H9 (cell line): ENCODE data around the gene ZNF892. TPM values are rescaled to one million over a fixed set of nuclear protein-coding genes. Genes with fewer than 3 reads are reported as not detected.

ENCODE experiments used
- DNase-seq: peaks from one replicate; pipeline ENCODE4 v3.0.0-alpha.2; 2017
- H2AFZ ChIP-seq: one replicate; pipeline ENCODE4 v1.6.1; 2013; ENCODE audit warnings: mild to moderate bottlenecking, low read length, control low read depth, moderate library complexity
- H2AK5ac ChIP-seq: 2 replicates; pipeline ENCODE4 v1.6.1; 2013; ENCODE audit warnings: low read length, control low read depth, mixed read lengths; ENCODE audit not compliant: insufficient read length
- H2BK120ac ChIP-seq: one replicate; pipeline ENCODE4 v1.6.1; 2013; ENCODE audit warnings: low read depth, mild to moderate bottlenecking, low read length, control low read depth, inconsistent platforms; ENCODE audit not compliant: poor library complexity, severe bottlenecking
- H2BK12ac ChIP-seq: 2 replicates; pipeline ENCODE4 v1.6.1; 2013; ENCODE audit warnings: low read length, control low read depth, mixed read lengths, low read depth; ENCODE audit not compliant: insufficient read length
- H2BK15ac ChIP-seq: 2 replicates; pipeline ENCODE4 v1.6.1; 2013; ENCODE audit warnings: low read depth, low read length, control low read depth
- H2BK20ac ChIP-seq: one replicate; pipeline ENCODE4 v1.6.1; 2013; ENCODE audit warnings: low read depth, mild to moderate bottlenecking, low read length, control low read depth, inconsistent platforms; ENCODE audit not compliant: poor library complexity, severe bottlenecking
- H2BK5ac ChIP-seq: 2 replicates; pipeline ENCODE4 v1.6.1; 2013; ENCODE audit warnings: low read length, control low read depth, mixed read lengths; ENCODE audit not compliant: insufficient read length
- H3K14ac ChIP-seq: 2 replicates; pipeline ENCODE4 v1.6.1; 2013; ENCODE audit warnings: low read length, control low read depth; ENCODE audit not compliant: insufficient read depth
- H3K18ac ChIP-seq: 2 replicates; pipeline ENCODE4 v1.6.1; 2013; ENCODE audit warnings: low read depth, mild to moderate bottlenecking, mixed read lengths, low read length, control low read depth; ENCODE audit not compliant: insufficient read length
- H3K23ac ChIP-seq: 2 replicates; pipeline ENCODE4 v1.6.1; 2013; ENCODE audit warnings: low read length, control low read depth, mixed read lengths, low read depth; ENCODE audit not compliant: insufficient read length
- H3K23me2 ChIP-seq: 2 replicates; pipeline ENCODE4 v1.6.1; 2013; ENCODE audit warnings: low read depth, mild to moderate bottlenecking, mixed read lengths, low read length, control low read depth; ENCODE audit not compliant: insufficient read length, poor library complexity, severe bottlenecking
- H3K27ac ChIP-seq: 2 replicates; pipeline ENCODE4 v1.5.1; 2013; ENCODE audit warnings: low read length, control low read depth, mixed read lengths, low read depth; ENCODE audit not compliant: insufficient read length
- H3K27me3 ChIP-seq: 2 replicates; pipeline ENCODE4 v1.6.1; 2013; ENCODE audit warnings: low read length, control low read depth, inconsistent platforms; ENCODE audit not compliant: insufficient read depth
- H3K4ac ChIP-seq: 2 replicates; pipeline ENCODE4 v1.6.1; 2013; ENCODE audit warnings: low read depth, mild to moderate bottlenecking, control low read depth, inconsistent platforms, low read length, moderate library complexity
- H3K4me1 ChIP-seq: 2 replicates; pipeline ENCODE4 v1.6.1; 2013; ENCODE audit warnings: low read length, control low read depth, inconsistent platforms; ENCODE audit not compliant: insufficient read depth
- H3K4me2 ChIP-seq: 2 replicates; pipeline ENCODE4 v1.6.1; 2013; ENCODE audit warnings: low read length, control low read depth, mixed read lengths; ENCODE audit not compliant: insufficient read length, insufficient read depth
- H3K56ac ChIP-seq: 2 replicates; pipeline ENCODE4 v1.6.1; 2013; ENCODE audit warnings: low read depth, mild to moderate bottlenecking, mixed read lengths, low read length, control low read depth; ENCODE audit not compliant: insufficient read length
- H3K79me1 ChIP-seq: 2 replicates; pipeline ENCODE4 v1.6.1; 2013; ENCODE audit warnings: low read depth, mild to moderate bottlenecking, moderate library complexity, low read length, control low read depth, inconsistent platforms; ENCODE audit not compliant: insufficient read depth, poor library complexity, severe bottlenecking
- H3K79me2 ChIP-seq: 2 replicates; pipeline ENCODE4 v1.6.1; 2013; ENCODE audit warnings: low read length, control low read depth, inconsistent platforms; ENCODE audit not compliant: insufficient read depth
- H3K9ac ChIP-seq: 2 replicates; pipeline ENCODE4 v1.6.1; 2013; ENCODE audit warnings: low read length, control low read depth, mixed read lengths; ENCODE audit not compliant: insufficient read length; ENCODE audit errors: extremely low read depth
- H3K9me3 ChIP-seq: one replicate; pipeline ENCODE4 v1.6.1; 2013; ENCODE audit warnings: low read depth, low read length, inconsistent platforms; ENCODE audit not compliant: control insufficient read depth
- H3T11ph ChIP-seq: one replicate; pipeline ENCODE4 v1.6.1; 2013; ENCODE audit warnings: mild to moderate bottlenecking, low read length, control low read depth, inconsistent platforms
- H4K20me1 ChIP-seq: one replicate; pipeline ENCODE4 v1.6.1; 2013; ENCODE audit not compliant: control insufficient read depth, insufficient read length, insufficient read depth
- H4K5ac ChIP-seq: 2 replicates; pipeline ENCODE4 v1.6.1; 2013; ENCODE audit warnings: low read depth, mild to moderate bottlenecking, mixed read lengths, low read length, control low read depth; ENCODE audit not compliant: insufficient read length
- H4K8ac ChIP-seq: replicated peaks from 2 replicates; pipeline ENCODE4 v1.6.1; 2013; ENCODE audit warnings: low read length, control low read depth, mixed read lengths, low read depth; ENCODE audit not compliant: insufficient read length
- H4K91ac ChIP-seq: 2 replicates; pipeline ENCODE4 v1.6.1; 2013; ENCODE audit warnings: low read depth, mild to moderate bottlenecking, moderate library complexity, mixed read lengths, low read length, control low read depth; ENCODE audit not compliant: insufficient read length
- H3K27ac Mint-ChIP-seq, 3 experiments: 2 replicates in 2 of 3; 3 replicates in 1 of 3; pipeline ENCODE4 v1.8.0; 2020 to 2021; ENCODE audit warnings: mixed read lengths in 3 of 3, mild to moderate bottlenecking in 1 of 3, moderate library complexity in 1 of 3
- H3K27me3 Mint-ChIP-seq: 2 replicates; pipeline ENCODE4 v1.8.0; 2021; ENCODE audit warnings: low read depth, mild to moderate bottlenecking, moderate library complexity, mixed read lengths
- H3K36me3 Mint-ChIP-seq, 3 experiments: 2 replicates in 2 of 3; 3 replicates in 1 of 3; pipeline ENCODE4 v1.8.0; 2020 to 2021; ENCODE audit warnings: low read depth in 3 of 3, mixed read lengths in 3 of 3; ENCODE audit not compliant: insufficient read depth in 1 of 3
- H3K4me1 Mint-ChIP-seq, 2 experiments: 2 replicates each; pipeline ENCODE4 v1.8.0; 2020; ENCODE audit warnings: mixed read lengths in 2 of 2
- H3K4me3 Mint-ChIP-seq, 2 experiments: 2 replicates in 1 of 2; 3 replicates in 1 of 2; pipeline ENCODE4 v1.8.0; 2020 to 2021; ENCODE audit warnings: mild to moderate bottlenecking in 2 of 2, mixed read lengths in 2 of 2, moderate library complexity in 1 of 2
- H3K9me3 Mint-ChIP-seq, 2 experiments: 2 replicates in 1 of 2; 3 replicates in 1 of 2; pipeline ENCODE4 v1.8.0; 2020; ENCODE audit warnings: mild to moderate bottlenecking in 2 of 2, mixed read lengths in 2 of 2, moderate library complexity in 1 of 2
- CTCF ChIP-seq: fragments of 200-600 bp; sonication (generic); conservative IDR thresholded peaks from 3 replicates; pipeline ENCODE4 v1.8.0; 2021; ENCODE audit warnings: antibody characterized with exemption, mild to moderate bottlenecking
- WGBS: extraction: QIAGEN DNeasy Blood & Tissue Kit; methylation state at CpG from one replicate; pipeline ENCODE4 v1.1.7; 2013; ENCODE audit warnings: missing lambda C conversion rate, low lambda C conversion rate, mixed read lengths; ENCODE audit not compliant: insufficient read length; ENCODE audit errors: extremely low coverage; 5-methylcytosine and 5-hydroxymethylcytosine counted together
- total RNA-seq: library from RNA; stranded (reverse); gene quantifications from 2 replicates; pipeline ENCODE4 v1.2.1, GENCODE V29; 2021

Gene ZNF892
- total RNA-seq, 1 experiment from 2014 or later, result 13.2 TPM

- peaks cover 33 to 38% of the 10 kb centered on the region in 2 experiments for H3K9me3 Mint-ChIP-seq
- no peak overlapping the region for H2AFZ ChIP-seq
- H3K27ac Mint-ChIP-seq, result no peak overlapping the region
- H3K4me2 ChIP-seq, result no peak overlapping the region
- no peak overlapping the region for H4K5ac ChIP-seq
- H3T11ph ChIP-seq, result no peak overlapping the region
- no CpG with 5 or more reads among the region's 1 CpG for WGBS
- no peak overlapping the region for H2AK5ac ChIP-seq
- H3K79me1 ChIP-seq, result no peaks in the 10 kb centered on the region
- DNase-seq, result no peak
- H3K9me3 ChIP-seq, result no peaks in the 10 kb centered on the region
- no peak overlapping the region for H3K14ac ChIP-seq
- no peak overlapping the region for H2BK120ac ChIP-seq
- H4K91ac ChIP-seq, result no peak overlapping the region
- H3K27me3 Mint-ChIP-seq, result no peaks in the 10 kb centered on the region; the same call in none of the 2 replicates
- H4K8ac ChIP-seq, result no peak overlapping the region
- no peaks in the 10 kb centered on the region for H3K36me3 Mint-ChIP-seq
- H3K18ac ChIP-seq, result no peak overlapping the region
- no peak for TF ChIP-seq CTCF
- no peak overlapping the region for H2BK5ac ChIP-seq
- no peak overlapping the region for H3K23ac ChIP-seq
- no peaks in the 10 kb centered on the region for H3K4me1 ChIP-seq
- no peaks in the 10 kb centered on the region for H3K23me2 ChIP-seq
- 0 out of 4 replicates have a peak, but pooled peaks cover 0 to 2% of the 10 kb centered on the region in 2 experiments for H3K4me1 Mint-ChIP-seq
- no peaks in the 10 kb centered on the region for H3K27me3 ChIP-seq
- no peak overlapping the region for H3K9ac ChIP-seq
- H2BK20ac ChIP-seq, result no peak overlapping the region
- H3K27ac ChIP-seq, result no peak overlapping the region
- no peak overlapping the region for H3K4ac ChIP-seq
- H4K20me1 ChIP-seq, result no peaks in the 10 kb centered on the region
- H2BK15ac ChIP-seq, result no peak overlapping the region
- H2BK12ac ChIP-seq, result no peak overlapping the region
- H3K4me3 Mint-ChIP-seq, result no peak overlapping the region
- no peaks in the 10 kb centered on the region for H3K79me2 ChIP-seq
- H3K56ac ChIP-seq, result no peak overlapping the region
These were observed 24.9 kb downstream of the ZNF892 start for GRCh38 chr2:95232232-95232631.
